Stimulated activated CD4-positive, alpha-beta T cell treated with anti-CD3 and anti-CD28 coated beads, Interleukin-12 subunit alpha, Interleukin-12 subunit beta, amount 100 ng/mL, for 24 hours (primary cell): ENCODE measurements around the gene BDKRB1.

Experiments
- DNase-seq, 2 experiments: peaks; one replicate each; pipeline ENCODE4 v3.0.0-alpha.2; 2020; ENCODE audit warnings: low read depth in 2 of 2

BDKRB1 gene

DNA sequence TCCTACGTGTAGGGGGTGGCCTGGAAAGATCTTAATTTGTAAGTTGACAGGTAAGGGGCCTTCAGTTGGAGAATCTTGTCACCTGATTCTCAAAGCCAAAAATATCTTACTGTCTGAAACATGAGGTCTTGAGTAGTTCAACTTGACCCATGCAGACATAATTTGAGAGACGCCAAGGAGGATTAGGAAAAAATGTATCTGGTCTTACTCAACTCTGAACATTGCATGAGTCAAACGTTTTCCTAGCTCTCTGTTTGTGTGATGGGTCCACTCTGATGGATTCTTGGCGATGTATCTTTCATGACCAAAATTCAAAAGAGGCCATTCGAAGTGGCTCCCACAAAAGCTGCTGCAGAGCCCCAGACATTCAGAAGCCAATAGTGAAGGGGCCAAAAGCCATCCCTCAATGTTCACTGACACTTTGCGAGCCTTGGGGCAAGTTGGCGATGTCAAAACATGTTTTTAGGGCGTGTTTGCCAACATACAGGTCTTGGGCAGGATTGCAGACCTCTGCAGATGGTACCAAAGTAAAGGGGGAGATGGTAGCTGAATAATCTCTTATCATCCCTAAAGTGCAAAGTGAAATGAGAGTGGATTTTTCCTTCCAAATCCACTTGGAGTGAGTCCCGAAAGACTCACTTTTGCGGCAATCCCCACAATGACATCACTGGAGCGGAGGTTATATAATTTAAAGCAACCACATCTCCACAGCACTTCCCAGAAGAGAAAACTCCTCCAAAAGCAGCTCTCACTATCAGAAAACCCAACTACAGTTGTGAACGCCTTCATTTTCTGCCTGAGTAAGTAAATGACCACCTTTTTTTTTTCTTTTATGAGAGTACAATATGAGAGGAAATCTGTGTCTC is at the start of gene BDKRB1:
BDKRB1 (plus strand) TSS at position 710 of the 866 bp plus-strand sequence. CDS start 7,473 bp downstream, outside the sequence.
- no peak for DNase-seq

- no peak for DNase-seq
Observed at GRCh38 chr14:96206461-96206860, 49.5 kb upstream of the BDKRB1 start.

DNA sequence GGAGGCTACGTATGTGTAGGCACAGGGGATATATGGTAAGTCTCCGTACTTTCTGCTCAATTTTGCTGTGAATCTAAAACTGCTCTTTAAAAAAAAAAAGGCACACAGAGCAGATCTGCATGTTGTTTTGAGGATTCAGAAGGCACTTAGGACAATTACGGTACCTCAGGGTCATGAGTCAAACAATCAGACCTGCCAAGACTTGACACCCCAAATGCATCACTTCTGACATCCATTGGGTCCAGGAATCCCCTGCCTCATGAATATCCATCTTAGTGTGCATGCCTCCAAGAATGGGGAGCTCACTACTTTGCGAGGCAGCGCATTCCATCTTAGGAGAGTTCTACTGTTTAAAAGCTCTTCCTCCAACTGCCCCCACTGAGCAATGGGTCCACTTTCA is 48.3 kb upstream of the BDKRB1 start:
- no peak for DNase-seq

DNA sequence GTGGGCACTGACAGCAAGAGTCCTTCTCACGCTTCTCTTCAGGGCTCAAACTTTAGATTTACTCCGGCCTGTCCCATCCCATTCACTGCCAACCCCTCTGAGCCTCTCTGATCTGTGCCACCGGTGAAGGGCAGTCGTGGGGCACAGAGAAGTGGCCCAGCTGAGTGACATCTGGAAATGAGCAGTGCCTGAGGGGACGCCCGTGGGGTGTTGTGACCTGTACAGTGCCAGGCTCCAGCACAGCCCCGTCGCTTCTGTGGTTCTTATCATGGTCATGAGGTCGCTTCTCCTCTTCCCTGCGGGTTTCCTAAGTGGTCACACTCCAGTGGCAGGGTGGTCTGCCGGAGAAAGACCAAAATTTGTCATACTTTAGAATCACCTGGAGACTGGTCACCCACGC is 47.3 kb upstream of the BDKRB1 start:
- DNase-seq: no peak

DNA sequence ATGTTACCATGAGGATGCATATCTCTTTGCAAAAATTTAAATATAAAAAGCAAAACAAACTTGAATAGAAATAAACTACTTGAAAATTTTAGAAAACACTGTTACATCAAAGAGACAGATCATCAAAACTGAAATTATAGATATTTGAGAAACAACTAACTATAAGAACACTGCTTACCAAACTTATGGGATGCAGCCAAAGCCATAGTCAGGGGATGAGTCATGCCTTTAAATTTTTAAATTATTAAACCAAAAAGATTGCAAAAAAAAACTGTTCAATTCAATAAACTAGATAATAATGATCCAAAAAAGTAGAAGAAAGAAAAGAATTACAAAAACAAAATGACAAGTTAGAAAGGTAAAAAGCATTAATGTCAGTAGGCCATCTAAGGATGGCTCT is 43.9 kb upstream of the BDKRB1 start:
- no peak for DNase-seq

- DNase-seq: no peak
Observed at GRCh38 chr14:96212896-96213295, 43.1 kb upstream of the BDKRB1 start.

DNA sequence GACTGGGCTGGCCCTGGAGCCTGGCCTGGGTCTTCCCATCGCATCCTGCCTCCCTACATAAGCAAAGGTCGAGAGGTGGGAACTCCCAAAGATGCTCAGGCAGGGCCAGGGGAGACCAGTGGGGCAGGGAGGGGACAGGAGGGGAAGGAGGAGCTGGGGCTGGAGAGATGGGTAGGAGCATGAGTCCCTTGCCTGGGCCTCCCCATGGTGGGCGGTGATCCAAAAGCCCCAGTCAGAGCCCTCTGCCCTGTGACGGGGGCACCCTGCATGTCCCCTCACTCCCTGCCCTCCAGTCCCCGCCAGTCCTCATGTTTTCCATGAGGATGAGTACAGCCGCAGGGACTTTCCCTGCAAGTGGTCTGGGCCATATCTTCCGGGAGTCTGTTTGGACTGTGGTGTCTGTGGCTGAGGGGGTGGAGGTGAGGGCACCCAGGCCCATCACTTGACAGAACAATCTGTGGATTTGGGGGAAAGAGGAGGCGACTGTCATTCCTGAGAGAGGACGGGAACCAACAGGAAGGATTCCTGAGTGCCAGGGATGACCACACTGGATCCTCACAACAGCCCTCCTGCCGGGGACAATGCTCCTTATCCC is 42.0 kb upstream of the BDKRB1 start:
- no peak for DNase-seq

DNA sequence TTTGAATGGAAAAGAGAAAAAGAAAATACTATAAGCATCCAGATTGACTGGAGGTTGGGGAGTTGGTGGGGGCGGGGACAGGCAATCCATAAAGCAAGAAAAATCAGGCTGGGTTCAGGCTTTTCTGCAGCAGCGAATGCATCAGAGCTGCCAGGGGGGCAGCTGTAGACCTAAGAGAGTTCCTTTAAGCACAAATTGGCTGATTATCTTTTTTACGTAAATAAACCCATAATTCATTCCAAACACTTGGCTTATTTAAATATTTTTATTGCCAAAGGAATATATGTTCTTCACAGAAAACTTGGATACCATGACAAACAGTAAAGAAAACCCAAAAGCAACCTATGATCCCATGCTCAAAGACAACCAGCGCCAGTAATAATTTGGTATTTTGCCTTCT is 41.2 kb upstream of the BDKRB1 start:
- no peak for DNase-seq

GRCh38 chr14:96215452-96216244 is 40.4 kb upstream of the BDKRB1 start:
- no peak for DNase-seq

- no peak for DNase-seq
Observed at GRCh38 chr14:96216627-96217026, 39.4 kb upstream of the BDKRB1 start.

DNA sequence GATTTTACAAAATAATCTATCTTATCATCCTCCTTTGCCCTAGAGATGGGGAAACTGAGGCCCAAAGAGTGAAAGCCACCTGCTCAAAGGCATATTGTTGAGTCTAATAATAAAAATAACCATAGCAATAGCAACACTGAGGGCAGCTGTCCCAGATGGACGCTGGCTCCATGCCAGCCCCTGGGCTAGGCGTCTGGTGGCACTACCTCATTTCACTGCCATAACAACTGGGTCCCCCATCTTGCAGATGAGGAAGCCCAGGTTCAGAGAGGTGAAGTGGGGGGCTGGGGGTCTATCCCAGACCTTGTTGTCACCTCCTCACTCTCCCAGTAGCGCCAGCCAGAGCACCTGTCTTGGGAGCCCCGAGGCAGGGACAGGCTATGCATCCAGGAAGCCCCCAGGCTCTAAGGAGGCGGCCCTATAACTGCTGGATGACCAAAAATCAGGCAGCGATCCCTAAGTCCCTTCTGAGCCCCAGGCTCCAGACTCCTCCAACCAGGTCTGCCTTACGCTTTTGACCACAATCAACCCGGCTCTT is 38.6 kb upstream of the BDKRB1 start:
- no peak for DNase-seq

DNA sequence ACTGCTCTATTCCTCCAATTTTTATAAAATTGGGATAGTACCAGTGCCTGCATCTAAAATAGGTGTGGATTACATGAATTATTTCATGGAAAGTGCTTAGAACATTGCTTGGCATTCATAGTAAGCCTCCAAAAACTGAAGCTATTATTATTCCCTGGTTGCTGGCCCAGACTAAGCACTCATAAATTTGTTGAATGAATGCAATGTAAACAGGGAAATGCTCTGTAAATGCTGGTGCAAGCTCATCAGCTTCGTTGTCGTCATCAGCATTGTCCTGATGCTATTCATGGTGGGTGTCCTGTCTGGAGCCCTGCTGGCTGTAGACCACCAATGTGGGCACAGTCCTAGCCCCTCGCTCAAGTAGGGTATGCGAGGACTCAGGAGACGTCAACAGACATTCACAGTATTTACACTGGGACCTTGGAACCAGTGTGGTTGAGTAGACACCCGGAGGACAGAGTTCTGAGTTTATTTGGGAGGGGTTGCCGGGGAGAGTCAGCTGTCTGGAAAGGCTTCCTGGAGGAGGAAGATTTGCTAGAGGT is 34.8 kb upstream of the BDKRB1 start:
- no peak for DNase-seq

GRCh38 chr14:96221841-96222240 is 34.2 kb upstream of the BDKRB1 start:
- no peak for DNase-seq

DNA sequence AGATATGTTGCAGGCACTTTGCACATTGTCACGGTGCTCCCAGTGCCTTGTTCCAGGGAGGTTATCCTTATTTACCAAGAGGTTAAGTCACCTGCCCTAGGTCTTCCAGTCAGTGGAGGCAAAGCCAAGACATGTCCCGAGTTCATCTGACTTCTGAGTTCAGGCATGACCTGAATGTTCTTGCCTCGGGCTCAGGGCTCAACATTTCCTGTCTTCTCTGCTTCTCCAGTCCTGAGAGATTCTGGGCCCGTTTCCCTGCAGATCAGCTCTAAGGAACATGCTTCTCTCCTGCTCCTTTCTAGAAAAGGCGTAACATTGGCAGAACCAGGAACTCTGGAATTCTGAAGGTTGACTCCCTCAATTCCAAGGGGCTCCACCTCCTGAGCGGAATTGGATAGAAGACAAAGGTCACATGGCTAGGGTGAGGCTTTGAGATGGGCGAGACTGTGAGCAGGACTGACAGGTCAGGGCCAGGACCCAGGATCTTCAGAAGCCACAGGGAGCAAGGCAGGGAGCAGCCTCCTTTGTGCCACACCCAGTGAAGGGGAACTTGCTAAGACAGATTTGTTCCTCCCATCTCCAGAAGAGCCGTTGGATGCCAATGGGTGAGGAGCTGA is 31.4 kb upstream of the BDKRB1 start:
- DNase-seq: no peak

GRCh38 chr14:96225213-96225612 is 30.8 kb upstream of the BDKRB1 start:
- DNase-seq: no peak

DNA sequence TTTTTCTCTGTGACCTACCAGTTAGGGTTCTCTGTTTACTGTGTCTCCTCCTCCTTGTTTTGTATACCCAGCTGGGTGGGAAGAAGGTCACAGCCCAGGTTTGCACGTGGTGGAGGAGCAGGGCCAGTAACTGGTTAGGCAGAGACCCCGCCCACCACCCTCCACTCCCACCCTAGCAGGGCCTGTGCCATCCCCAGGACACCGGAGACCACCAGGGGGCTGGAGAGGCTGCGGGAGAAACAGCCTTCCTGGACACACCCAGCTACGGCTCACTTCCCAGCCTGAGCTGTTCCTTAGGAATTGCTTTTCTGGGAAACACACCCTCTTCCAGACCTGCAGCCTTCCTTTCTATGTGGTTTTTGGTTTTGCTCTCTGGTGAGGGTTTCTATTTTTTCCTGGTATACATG is 30.3 kb upstream of the BDKRB1 start:
- no peak for DNase-seq

GRCh38 chr14:96227428-96227827 is 28.6 kb upstream of the BDKRB1 start:
- no peak for DNase-seq

DNA sequence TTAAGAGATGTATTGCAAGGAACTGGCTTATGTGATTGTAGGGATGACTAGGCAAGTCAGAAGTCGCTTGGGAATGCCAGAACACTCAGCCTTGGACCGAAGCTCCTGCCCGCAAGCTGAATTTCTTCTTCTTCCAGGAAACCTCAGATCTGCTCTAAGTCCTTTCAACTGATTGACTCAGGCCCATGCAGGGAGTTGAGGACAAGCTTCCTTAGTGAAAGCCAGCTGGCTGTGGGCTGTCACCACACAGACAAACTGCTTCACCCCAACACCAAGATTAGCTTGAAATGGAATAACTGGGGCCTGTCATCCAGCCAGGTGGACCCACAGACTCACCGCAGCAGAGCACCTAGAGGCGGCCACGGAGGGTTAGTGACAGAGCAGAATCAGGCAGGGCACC is 26.7 kb upstream of the BDKRB1 start:
- no peak for DNase-seq

- no peak for DNase-seq
Observed at GRCh38 chr14:96231056-96231455, 25.0 kb upstream of the BDKRB1 start.

DNA sequence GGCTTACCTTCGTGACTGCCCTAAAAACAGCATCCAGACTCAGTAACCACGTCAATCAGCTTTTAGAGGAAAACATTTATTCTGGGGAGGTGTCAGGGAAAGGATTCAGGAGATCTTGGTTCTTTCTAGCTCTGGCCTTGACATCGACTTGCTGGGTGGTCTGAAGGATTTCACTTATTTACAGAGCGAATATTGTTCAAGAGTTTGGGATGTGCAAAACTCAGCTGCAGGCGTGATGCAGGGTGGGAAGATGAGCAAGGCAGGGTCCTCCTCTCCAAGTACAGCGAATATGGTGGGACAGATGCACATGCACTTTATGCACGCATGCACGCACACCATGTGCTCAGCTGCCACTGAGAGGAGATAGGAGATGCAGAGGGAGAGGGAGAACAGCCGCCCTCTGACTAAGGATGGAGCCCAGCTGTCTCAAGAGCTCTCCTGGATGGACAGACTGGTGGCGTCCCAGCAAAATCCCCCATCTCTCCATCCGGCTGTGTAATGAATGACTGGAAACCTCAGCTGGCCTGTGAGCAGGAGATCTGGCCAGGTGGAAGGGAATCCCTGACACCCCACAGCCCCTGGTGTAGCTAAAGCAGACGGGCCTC is 24.4 kb upstream of the BDKRB1 start:
- no peak for DNase-seq

- no peak for DNase-seq
Observed at GRCh38 chr14:96232506-96232905, 23.5 kb upstream of the BDKRB1 start.
